Diencephalon (tissue), 1 donor: ENCODE results near the gene KCTD8. TPM values are rescaled to one million over a fixed set of nuclear protein-coding genes. Genes with fewer than 3 reads are reported as not detected.

Experiments used
- total RNA-seq: library from RNA; depleted of rRNA; stranded (reverse); fragments of >200 nt; gene quantifications from one replicate; pipeline ENCODE4 v1.2.3, GENCODE V29; 2014

The KCTD8 gene
- total RNA-seq, result 9.5 TPM

DNA sequence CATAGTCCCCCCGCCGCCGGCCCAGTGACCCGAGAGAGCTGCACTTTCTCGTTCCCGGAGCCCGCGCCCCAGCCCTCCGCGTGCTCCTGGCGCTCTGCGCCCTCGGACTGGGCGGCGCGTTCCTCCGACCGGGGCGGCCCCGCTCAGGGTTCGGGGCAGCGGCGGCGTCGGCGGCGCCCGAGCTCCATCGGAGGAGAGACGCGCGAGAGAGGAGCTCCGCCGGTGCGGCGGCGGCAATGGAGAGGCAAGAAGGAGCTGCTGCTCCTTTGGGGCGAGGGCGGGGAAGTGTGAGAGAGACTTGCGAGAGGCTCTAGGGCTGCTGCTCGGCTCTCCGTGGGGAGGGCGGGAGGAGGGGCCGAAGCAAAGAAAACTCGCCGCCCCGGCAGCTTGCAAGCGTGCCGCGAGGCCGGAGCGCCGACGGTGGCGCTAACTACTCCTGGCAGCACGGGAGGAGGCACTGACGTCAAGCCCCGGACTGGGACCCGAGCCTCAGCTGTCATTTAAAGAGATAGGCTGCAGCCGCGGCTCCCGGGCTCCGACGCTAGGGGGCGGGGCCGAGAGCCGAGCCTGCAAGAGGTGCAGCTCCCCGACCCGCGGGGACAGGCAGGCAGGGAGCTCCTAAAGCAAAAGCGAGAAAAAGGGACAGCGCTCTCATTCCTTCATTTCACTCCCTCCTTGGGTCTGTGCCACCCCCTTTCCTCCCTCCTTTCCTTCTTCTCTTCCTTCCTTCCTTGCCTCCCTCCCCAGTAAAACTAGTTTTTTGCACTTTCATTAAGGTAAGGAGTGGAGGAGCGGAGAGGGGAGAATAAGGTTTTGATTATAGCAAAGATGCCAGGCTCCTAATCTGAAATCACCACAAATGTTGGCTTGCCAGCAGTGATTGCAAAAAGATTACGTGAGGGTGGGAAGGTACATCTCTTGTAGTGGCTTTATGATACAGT lies at the start of gene KCTD8:
TSS of gene KCTD8 (minus strand) at position 289 of the 941 bp plus-strand sequence.

Other genes with a start within 250 kb of the KCTD8 start
- gene YIPF7, start 202.8 kb upstream of the KCTD8 start, total RNA-seq, result 3.5 TPM
- gene GUF1, start 229.6 kb upstream of the KCTD8 start, total RNA-seq, result 42.0 TPM